HG03378 (cell line): ENCODE results near the gene AGRP.
"Not testable (repeated sequence)": the region's sequence is repeated elsewhere in the genome, so short reads cannot be mapped to it uniquely, and the experiment has no call there.

Source experiments
- ATAC-seq: cut with Tn5 transposase; IDR thresholded peaks from one replicate; pipeline ENCODE4 v1.9.1; 2021; ENCODE audit warnings: mild to moderate bottlenecking, moderate library complexity; ENCODE audit not compliant: unreplicated experiment

AGRP gene

GRCh38 chr16:67504031-67505021, 21.0 kb upstream of the AGRP start:
- peak; percentile 49 for ATAC-seq

- ATAC-seq, result no peak
Observed at GRCh38 chr16:67499106-67499505, 15.8 kb upstream of the AGRP start.

- no peak for ATAC-seq
Observed at GRCh38 chr16:67490335-67491096, 7.2 kb upstream of the AGRP start.

- no peak for ATAC-seq
Observed at GRCh38 chr16:67489401-67490083, 6.2 kb upstream of the AGRP start.

- not testable (repeated sequence) for ATAC-seq
Observed at GRCh38 chr16:67487561-67487960, 4.2 kb upstream of the AGRP start.

GRCh38 chr16:67486805-67487204, 3.5 kb upstream of the AGRP start:
- no peak for ATAC-seq

- no peak for ATAC-seq
Observed at GRCh38 chr16:67483731-67484525, 581 bp upstream of the AGRP start.

- no peak for ATAC-seq
Observed at GRCh38 chr16:67482233-67482924, 968 bp downstream of the AGRP start.

GRCh38 chr16:67481561-67482232, 1.6 kb downstream of the AGRP start:
- no peak for ATAC-seq

GRCh38 chr16:67480833-67481560, 2.4 kb downstream of the AGRP start, which contains the start of gene ATP6V0D1:
TSS of gene ATP6V0D1 (minus strand) at chr16:67481157. CDS start at chr16:67481086, 71 bp downstream.
- ATAC-seq, result peak; percentile 81

- ATAC-seq, result no peak
Observed at GRCh38 chr16:67477960-67478554, 5.3 kb downstream of the AGRP start.

- no peak for ATAC-seq
Observed at GRCh38 chr16:67474551-67475455, 8.5 kb downstream of the AGRP start.

GRCh38 chr16:67471758-67472384, 11.5 kb downstream of the AGRP start:
- ATAC-seq, result no peak

GRCh38 chr16:67470359-67470758, 13.0 kb downstream of the AGRP start:
- ATAC-seq, result no peak

GRCh38 chr16:67468731-67469130, 14.6 kb downstream of the AGRP start:
- no peak for ATAC-seq

GRCh38 chr16:67466581-67466980, 16.8 kb downstream of the AGRP start:
- no peak for ATAC-seq

- ATAC-seq, result no peak
Observed at GRCh38 chr16:67464565-67464964, 18.8 kb downstream of the AGRP start.
